ENCODE data around the gene HLX.

Gene HLX

DNA sequence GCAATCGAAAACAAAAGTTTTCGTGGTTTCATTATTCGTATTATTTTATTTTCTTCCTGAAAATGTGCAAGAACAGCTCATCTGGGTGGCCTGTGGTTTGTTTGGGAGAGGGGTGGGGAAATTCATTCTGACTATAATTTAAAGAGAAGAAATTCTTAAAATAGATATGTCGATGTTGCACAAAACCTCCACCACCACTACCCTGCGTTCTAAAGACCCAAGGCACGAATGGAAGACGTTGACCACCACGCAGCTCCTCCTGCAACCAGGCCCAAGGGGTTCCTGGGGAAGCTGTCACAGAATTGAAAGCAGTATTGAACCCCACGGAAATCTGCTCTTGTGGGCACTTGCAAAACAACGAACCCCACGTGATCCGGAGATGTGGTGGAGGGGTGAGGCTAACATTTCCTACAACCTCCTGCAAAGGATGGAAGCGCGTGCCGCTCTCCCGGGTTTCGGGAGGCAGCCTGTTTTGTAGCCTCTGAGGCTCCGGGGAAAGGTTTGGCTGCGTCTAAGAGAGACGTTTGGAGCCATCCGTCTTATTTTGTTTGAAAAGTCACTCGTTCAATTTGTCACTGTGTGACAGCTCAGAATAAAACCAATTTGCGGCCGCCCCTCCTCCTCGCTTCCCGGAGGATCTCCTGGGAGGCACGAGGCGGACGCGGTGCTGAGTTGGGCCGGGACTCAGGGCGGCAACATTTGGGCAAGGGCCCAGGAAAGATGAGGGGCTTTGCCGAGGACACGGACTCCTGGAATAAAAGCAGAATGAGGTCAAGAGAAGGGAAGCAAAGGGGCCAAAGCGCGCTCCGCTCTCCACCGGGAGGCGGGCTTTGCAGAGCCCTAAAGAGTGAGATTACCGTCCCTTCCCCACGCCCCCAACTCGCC is 810 bp upstream of the HLX start:
- no peak for ATAC-seq
- no peak for TF ChIP-seq ZFP30 (CRISPR knock-in tag; IDR thresholded peaks at IDR 0.05)
- TF ChIP-seq TOX (CRISPR knock-in tag; IDR thresholded peaks at IDR 0.05; ENCODE audit: borderline replicate concordance): no peak
- TF ChIP-seq, protein P1, sequence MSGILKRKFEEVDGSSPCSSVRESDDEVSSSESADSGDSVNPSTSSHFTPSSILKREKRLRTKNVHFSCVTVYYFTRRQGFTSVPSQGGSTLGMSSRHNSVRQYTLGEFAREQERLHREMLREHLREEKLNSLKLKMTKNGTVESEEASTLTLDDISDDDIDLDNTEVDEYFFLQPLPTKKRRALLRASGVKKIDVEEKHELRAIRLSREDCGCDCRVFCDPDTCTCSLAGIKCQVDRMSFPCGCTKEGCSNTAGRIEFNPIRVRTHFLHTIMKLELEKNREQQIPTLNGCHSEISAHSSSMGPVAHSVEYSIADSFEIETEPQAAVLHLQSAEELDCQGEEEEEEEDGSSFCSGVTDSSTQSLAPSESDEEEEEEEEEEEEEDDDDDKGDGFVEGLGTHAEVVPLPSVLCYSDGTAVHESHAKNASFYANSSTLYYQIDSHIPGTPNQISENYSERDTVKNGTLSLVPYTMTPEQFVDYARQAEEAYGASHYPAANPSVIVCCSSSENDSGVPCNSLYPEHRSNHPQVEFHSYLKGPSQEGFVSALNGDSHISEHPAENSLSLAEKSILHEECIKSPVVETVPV (CRISPR knock-in tag; IDR thresholded peaks at IDR 0.05): no peak
- TF ChIP-seq TCF4 (CRISPR knock-in tag; IDR thresholded peaks at IDR 0.05; ENCODE audit: borderline replicate concordance): no peak
- no peak for TF ChIP-seq ARNTL (CRISPR knock-in tag; IDR thresholded peaks at IDR 0.05; ENCODE audit: borderline replicate concordance, low read depth)
- TF ChIP-seq ESRRG (CRISPR knock-in tag; IDR thresholded peaks at IDR 0.05): no peak
- TF ChIP-seq ISL1 (CRISPR knock-in tag; IDR thresholded peaks at IDR 0.05): no peak

DNA sequence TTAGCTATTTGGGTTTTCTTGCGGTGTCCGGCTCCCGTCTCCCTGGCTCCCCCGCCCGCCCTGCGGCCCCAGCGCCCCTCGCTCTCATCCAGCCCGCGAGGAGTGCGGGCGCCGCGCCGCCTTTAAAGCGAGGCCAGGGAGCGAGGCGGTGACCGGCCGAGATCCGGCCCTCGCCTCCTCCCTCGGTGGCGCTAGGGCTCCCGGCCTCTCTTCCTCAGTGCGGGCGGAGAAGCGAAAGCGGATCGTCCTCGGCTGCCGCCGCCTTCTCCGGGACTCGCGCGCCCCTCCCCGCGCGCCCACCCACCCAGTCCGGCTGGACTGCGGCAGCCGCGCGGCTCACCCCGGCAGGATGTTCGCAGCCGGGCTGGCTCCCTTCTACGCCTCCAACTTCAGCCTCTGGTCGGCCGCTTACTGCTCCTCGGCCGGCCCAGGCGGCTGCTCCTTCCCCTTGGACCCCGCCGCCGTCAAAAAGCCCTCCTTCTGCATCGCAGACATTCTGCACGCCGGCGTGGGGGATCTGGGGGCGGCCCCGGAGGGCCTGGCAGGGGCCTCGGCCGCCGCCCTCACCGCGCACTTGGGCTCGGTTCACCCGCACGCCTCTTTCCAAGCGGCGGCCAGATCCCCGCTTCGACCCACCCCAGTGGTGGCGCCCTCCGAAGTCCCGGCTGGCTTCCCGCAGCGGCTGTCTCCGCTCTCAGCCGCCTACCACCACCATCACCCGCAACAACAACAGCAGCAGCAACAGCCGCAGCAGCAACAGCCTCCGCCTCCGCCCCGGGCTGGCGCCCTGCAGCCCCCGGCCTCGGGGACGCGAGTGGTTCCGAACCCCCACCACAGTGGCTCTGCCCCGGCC is 492 bp downstream of the HLX start:
- ATAC-seq: peak; percentile 84
- peak; percentile 91 for TF ChIP-seq ZFP3 (CRISPR knock-in tag; IDR thresholded peaks at IDR 0.05)
- TF ChIP-seq, protein P2, sequence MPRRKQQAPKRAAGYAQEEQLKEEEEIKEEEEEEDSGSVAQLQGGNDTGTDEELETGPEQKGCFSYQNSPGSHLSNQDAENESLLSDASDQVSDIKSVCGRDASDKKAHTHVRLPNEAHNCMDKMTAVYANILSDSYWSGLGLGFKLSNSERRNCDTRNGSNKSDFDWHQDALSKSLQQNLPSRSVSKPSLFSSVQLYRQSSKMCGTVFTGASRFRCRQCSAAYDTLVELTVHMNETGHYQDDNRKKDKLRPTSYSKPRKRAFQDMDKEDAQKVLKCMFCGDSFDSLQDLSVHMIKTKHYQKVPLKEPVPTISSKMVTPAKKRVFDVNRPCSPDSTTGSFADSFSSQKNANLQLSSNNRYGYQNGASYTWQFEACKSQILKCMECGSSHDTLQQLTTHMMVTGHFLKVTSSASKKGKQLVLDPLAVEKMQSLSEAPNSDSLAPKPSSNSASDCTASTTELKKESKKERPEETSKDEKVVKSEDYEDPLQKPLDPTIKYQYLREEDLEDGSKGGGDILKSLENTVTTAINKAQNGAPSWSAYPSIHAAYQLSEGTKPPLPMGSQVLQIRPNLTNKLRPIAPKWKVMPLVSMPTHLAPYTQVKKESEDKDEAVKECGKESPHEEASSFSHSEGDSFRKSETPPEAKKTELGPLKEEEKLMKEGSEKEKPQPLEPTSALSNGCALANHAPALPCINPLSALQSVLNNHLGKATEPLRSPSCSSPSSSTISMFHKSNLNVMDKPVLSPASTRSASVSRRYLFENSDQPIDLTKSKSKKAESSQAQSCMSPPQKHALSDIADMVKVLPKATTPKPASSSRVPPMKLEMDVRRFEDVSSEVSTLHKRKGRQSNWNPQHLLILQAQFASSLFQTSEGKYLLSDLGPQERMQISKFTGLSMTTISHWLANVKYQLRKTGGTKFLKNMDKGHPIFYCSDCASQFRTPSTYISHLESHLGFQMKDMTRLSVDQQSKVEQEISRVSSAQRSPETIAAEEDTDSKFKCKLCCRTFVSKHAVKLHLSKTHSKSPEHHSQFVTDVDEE (CRISPR knock-in tag; IDR thresholded peaks at IDR 0.05): no peak

DNA sequence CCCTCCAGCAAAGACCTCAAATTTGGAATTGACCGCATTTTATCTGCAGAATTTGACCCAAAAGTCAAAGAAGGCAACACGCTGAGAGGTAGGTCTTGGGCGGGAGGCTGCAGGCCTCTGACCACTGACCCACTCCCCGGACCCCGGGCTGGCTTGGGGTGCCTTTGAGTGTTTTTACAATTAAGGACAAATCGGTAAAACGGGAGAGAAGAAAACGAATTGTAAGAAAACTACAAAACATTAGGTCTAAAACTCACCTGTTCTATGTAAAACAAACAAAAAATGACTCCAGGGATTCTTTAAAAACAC is 1.1 kb downstream of the HLX start:
- TF ChIP-seq ZNF70 (CRISPR knock-in tag; IDR thresholded peaks at IDR 0.05): no peak
- TF ChIP-seq, protein P3, sequence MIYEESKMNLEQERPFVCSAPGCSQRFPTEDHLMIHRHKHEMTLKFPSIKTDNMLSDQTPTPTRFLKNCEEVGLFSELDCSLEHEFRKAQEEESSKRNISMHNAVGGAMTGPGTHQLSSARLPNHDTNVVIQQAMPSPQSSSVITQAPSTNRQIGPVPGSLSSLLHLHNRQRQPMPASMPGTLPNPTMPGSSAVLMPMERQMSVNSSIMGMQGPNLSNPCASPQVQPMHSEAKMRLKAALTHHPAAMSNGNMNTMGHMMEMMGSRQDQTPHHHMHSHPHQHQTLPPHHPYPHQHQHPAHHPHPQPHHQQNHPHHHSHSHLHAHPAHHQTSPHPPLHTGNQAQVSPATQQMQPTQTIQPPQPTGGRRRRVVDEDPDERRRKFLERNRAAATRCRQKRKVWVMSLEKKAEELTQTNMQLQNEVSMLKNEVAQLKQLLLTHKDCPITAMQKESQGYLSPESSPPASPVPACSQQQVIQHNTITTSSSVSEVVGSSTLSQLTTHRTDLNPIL (CRISPR knock-in tag; IDR thresholded peaks at IDR 0.05; ENCODE audit: low read depth): no peak
- no peak for TF ChIP-seq GLIS3 (CRISPR knock-in tag; IDR thresholded peaks at IDR 0.05)
- TF ChIP-seq ISL1 (CRISPR knock-in tag; IDR thresholded peaks at IDR 0.05): no peak
- TF ChIP-seq ZNF8 (CRISPR knock-in tag; IDR thresholded peaks at IDR 0.05): no peak
- no peak for TF ChIP-seq ZFP30 (CRISPR knock-in tag; IDR thresholded peaks at IDR 0.05)
- TF ChIP-seq ZNF565 (CRISPR knock-in tag; conservative IDR thresholded peaks at IDR 0.05; ENCODE audit: low read depth): no peak
- TF ChIP-seq RARB (CRISPR knock-in tag; IDR thresholded peaks at IDR 0.05): no peak
- no peak for TF ChIP-seq PPARA (CRISPR knock-in tag; IDR thresholded peaks at IDR 0.05; ENCODE audit: borderline replicate concordance)
- TF ChIP-seq CSDC2 (CRISPR knock-in tag; IDR thresholded peaks at IDR 0.05): no peak
- no peak; the same call in 2 of the 3 replicates for ATAC-seq

DNA sequence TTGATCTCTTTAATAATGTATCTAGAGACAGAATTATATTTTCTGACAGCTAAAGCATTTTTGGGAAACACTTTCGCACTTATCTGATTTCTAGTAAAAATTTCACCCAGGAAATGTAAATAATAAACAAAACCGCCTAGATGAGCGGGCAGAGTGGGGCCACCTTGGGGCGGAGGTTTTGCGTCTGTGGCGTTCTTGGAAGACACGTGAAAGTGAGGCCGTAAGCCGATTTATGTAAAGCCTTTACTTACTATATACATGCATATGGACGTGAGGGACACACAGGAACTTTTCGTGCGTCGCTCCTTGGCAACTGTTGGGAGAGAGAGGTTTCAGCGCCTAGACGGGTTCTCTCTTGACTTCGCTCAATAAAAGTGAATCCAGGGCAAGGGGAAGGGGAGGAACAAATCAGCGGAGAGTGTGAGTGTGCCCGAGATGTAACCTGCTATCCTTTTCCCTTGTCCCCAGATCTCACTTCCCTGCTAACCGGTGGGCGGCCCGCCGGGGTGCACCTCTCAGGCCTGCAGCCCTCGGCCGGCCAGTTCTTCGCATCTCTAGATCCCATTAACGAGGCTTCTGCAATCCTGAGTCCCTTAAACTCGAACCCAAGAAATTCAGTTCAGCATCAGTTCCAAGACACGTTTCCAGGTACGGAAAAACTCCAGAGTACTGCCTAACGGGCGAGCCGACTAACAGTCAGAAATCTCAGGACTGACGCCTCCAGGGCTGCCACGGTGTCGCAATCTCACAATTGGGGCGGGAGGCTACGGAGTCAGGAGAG is 1.7 kb downstream of the HLX start:
- ATAC-seq: no peak

More for the DNA sequence above, 1.7 kb downstream of the HLX start:
- TF ChIP-seq, protein P3 (CRISPR knock-in tag; IDR thresholded peaks at IDR 0.05; ENCODE audit: low read depth): no peak
- TF ChIP-seq TOX (CRISPR knock-in tag; IDR thresholded peaks at IDR 0.05; ENCODE audit: borderline replicate concordance) (no peak), GLIS3 (CRISPR knock-in tag; IDR thresholded peaks at IDR 0.05) (no peak), ZC3H10 (CRISPR knock-in tag; IDR thresholded peaks at IDR 0.05) (no peak), TCF4 (CRISPR knock-in tag; IDR thresholded peaks at IDR 0.05; ENCODE audit: borderline replicate concordance) (no peak), PPARA (CRISPR knock-in tag; IDR thresholded peaks at IDR 0.05; ENCODE audit: borderline replicate concordance) (no peak), ZFP3 (CRISPR knock-in tag; IDR thresholded peaks at IDR 0.05) (no peak)
